Inflammatory macrophage (primary cell): ENCODE results near the gene LAMA3.

Source experiments
- DNase-seq, 2 donors: peaks; one replicate each; pipeline ENCODE4 v3.0.0-alpha.2; 2020 to 2022
- total RNA-seq, 18 experiments: gene quantifications; one replicate each; lab custom pipeline; 2026; ENCODE audit warnings: mixed read lengths in 6 of 18, inconsistent platforms in 2 of 18; lab: John Stamatoyannopoulos, UW

Gene LAMA3
- total RNA-seq = 1.0 to 5.1 (median 2.6) reads per million in 18 experiments

DNA sequence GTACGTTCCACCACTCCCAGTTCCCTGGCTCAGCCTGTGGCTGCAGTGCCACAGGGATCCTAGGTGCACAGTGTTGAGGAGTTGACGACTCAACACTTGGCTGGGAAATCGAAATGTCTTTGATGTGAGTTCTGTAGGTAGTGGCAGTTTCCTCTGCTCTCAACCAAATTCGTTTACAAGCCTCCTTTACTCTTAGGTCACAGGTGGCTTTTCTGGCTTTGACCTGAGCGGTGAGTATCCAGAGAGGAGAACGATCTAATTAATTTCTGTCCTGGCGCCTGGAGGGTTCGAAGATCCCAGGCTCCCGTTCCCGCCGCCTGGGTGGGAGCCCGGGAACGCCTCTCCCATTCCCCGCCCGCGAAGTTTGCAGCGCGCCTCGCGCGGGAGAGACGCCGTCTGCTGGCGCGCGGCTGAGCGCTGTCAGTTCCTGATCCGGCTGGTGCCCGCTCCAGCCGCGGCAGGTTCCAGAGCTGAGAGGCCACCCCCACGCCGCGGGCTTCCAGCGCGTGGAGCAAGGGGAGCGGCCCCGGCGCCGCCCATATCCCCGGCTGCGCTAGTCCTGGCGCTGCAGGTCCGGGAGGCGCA, at the start of gene LAMA3:
Gene LAMA3, plus strand, starts transcription at position 423 of the 585 bp plus-strand sequence. CDS start 231 bp downstream, outside the sequence.
- DNase-seq = peak; percentile 22 to 66

DNA sequence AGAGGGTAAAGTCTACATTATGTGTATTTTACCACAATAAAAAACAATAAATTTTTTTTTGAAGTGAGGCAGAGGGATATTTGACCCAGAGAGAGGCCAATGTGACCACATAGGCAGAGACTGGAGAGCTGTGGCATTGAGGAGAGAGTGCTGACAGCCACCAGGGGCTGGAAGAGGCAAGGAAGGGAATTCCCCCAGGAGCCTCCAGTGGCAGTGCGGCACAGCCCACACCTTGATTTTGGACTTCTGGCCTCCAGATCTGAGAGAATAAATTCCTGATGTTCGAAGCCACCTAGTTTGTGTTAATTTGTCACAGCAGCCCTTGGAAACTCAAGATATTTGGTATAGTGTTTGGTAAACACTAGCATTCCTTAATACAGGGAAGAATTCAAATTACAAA, 49.2 kb upstream of the LAMA3 start:
- no peak for DNase-seq

GRCh38 chr18:23641143-23641720, 48.0 kb upstream of the LAMA3 start:
- DNase-seq = no peak

- no peak for DNase-seq
Measured at GRCh38 chr18:23641937-23642666, 47.2 kb upstream of the LAMA3 start.

- no peak for DNase-seq
Measured at GRCh38 chr18:23643815-23644490, 45.3 kb upstream of the LAMA3 start.

- DNase-seq = no peak
Measured at GRCh38 chr18:23645568-23646175, 43.6 kb upstream of the LAMA3 start.

DNA sequence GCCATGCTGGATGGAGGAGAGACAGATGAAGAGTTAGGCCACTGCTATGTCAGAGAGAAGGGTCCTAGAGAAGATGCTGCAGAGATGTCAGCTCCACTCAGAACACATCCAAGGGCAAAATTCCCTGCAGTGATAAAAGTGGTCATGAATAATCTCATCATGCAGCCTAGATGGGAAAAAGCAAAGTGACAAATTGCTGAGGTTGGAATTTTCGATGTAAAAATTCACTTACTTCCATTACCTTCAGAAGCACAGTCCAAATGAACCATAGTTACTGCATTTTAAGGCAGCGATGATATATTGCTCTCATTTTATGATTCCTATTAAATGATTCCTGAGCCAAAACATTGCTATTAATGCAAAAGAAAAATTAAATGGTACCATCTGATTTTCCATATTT, 43.0 kb upstream of the LAMA3 start:
- no peak for DNase-seq

- DNase-seq = no peak
Measured at GRCh38 chr18:23648456-23648855, 40.8 kb upstream of the LAMA3 start.

- DNase-seq = no peak
Measured at GRCh38 chr18:23648940-23649607, 40.2 kb upstream of the LAMA3 start.

- no peak for DNase-seq
Measured at GRCh38 chr18:23650968-23651927, 38.0 kb upstream of the LAMA3 start.

DNA sequence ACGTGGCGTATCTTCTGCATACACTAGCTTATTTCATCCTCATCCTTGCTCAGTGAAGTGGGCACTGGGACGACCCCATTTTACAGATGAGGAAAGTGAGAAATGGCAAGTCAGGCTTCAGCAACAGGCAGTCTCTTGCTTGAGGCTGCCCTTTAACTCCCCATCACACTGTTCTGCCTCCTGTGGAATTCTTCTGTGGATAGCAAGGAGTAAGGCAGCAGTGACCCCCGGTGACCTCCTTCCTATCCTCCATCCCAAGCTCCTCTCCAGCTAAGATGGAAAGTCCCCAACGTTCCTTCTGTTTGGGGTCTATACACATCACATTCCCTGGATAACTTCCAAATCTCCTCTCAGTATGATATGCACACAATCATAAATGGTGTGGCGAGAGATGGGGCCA, 37.0 kb upstream of the LAMA3 start:
- DNase-seq = no peak

DNA sequence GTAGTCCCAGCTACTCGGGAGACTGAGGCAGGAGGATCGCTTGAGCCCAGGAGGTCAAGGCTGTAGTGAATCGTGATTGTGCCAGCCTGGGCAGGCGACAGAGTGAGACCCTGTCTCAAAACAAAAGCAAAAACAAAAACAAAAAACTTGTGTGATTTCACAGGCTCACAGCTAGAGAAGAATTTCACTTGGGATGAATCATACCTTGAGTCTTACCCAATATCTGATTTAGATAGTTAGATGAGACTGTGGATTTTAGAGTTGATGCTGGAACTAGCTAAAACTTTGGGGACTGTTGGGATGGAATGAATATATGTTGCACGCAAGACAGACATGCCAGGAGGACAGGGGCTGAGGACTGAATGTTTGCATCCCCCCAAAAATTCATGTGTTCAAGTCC, 31.0 kb upstream of the LAMA3 start:
- no peak for DNase-seq

DNA sequence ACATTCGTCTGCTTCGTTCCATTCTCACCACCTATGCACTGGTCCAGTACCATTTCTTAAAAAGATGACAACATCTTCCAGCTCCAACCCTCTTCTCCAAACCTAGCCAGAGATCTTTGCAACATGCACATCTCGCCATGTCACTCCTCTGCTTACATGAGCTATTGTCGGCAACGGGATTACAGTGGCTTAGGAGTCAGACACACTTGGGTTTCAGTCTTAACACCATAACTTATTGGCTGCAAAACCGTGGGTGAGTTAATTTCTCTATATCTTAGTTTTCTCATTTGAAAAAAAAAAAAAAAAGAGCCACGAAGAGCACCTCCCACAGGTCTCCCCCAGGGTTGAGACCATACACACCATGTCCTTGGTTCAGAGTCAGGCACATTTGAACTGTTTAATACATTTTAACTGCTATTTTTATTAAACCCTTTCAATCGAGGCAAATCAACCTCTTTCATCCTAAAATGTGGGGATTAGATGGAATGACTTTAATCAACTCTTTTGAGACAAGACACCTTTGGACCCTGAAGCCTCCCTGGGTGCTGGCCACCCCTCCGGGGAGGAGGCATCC, 27.4 kb upstream of the LAMA3 start:
- no peak for DNase-seq

DNA sequence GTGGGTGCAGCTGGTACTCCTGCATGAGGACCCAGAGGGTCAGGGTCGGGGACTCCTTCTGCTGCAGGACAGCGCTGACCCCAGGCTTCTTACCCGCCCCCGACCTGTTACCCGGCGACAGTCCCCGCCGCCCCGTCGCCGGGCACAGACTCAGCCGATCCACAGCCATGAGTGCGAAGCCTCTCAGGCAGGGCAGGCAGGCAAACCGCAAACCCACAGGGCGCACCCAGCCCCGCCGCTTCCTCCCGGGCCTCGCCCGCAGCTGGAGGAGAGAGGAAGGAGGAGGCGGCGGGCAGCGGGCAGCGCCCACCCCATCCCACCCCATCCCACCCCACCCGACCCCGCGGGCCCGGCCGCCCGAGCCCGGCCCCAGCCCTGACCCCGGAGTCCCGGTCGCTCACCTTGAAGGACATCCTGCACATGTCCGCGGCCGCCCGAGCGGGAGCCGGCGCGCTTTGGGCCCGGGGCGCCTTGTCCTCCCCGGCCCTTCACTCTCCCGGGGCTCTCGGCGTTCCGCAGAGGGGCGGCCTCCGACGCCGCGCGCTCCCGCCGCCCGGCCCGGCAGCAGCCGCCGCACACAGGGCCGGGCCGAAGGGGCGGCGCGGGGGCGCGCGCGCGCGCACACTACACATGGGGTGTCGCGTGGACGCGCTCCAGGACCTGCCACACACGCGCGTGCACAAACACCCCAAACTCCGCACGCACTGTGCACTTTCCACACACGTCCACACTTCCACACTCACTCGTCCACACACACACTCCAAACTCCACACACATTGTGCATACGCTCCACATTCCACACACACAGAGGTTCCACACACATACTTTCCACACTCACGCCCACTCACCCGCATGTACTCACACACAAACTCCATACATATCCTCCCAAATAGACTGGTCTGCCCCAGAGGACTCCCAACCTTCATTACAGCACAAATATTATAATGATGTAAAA, 26.7 kb upstream of the LAMA3 start, which contains the start of gene ANKRD29:
Gene ANKRD29, minus strand, starts transcription at position 603 of the 955 bp plus-strand sequence. Its CDS starts 181 bp downstream, at position 422.
- DNase-seq = peak; percentile 19 to 23

DNA sequence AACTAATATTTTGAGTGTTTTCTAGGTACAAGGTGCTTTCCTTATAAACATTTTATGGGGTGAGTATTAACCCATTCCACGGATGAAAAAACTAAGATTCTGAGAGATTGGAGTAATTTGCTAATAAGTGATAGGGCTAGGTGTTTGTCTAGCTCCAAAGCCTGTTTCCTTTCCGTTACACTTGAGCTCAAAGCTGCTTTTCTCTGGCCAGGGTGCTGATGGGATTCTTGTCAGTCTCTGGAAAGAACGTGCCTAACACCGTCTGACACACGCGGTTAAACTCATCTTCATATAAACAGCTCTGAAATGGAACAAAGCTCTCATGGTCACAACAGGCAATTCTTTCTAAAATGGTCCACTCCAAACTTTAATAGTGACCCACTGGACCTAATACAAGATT, 24.6 kb upstream of the LAMA3 start:
- no peak for DNase-seq

- DNase-seq = no peak
Measured at GRCh38 chr18:23667114-23667513, 22.1 kb upstream of the LAMA3 start.

DNA sequence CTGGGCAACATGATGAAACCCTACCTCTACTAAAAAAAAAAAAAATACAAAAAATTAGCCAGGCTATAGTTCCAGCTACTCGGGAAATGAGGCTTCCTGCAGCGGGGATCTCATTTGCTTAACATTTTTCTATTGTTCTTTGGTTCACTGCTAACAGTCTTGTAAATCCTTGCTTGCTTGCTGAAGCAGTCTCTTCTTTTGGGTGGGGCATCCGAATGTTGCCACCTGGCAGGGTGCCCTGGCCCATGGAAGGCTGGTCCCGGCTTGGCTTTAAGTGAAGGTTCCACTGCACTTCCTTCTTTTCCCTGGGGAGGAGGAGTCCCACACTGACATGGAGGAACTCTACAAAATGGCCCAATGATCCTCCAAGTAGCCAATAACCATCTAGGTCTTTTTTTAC, 20.5 kb upstream of the LAMA3 start:
- no peak for DNase-seq

DNA sequence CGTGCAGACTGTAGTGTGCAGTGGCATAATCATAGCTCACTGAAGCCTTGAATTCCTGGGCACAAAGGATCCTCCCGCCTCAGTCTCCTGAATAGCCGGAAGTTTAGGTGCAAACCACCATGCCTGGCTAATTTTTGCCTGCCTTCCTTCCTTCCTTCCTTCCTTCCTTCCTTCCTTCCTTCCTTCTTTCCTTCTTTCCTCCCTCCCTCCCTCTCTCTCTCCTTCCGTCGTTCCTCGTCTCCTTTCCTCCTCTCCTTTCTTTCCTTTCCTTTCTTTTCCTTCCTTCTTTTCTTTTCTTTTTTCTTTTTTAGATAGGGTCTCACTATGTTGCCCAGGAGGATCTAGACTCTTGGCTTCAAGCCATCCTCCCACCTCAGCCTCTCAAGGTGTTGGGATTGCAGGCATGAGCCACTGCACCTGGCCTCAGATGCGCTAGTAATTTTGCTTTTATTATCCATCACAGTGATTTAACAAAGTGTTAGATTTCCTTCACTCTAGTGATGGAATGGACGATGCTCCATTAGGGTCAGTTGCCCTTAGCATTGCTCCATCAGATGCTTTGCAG, 20.0 kb upstream of the LAMA3 start:
- DNase-seq = no peak

GRCh38 chr18:23669804-23670405, 19.3 kb upstream of the LAMA3 start:
- DNase-seq = no peak
